ENCODE measurements around the gene RNF182. TPM values are rescaled to one million over a fixed set of nuclear protein-coding genes. Genes with fewer than 3 reads are reported as not detected.
A peak's percentile ranks its signal among the peaks of the same experiment; 100 is the strongest.
"Not testable (repeated sequence)": the region's sequence is repeated elsewhere in the genome, so short reads cannot be mapped to it uniquely, and the experiment has no call there.

RNF182 gene
- total RNA-seq (2014; rRNA removed; shearing (Covaris generic)) = 6.3 and 8.2 TPM in 2 replicates
- polyA plus RNA-seq (2015; cell fraction: cytosol; rRNA removed) = 10.1 and 15.4 TPM in 2 replicates
- polyA plus RNA-seq (2015; cell fraction: nucleus; rRNA removed) = 5.3 and 5.8 TPM in 2 replicates

- peak; percentile 12 for DNase-seq (ENCODE audit: low read depth)
These were observed at the start of gene RNF182 for GRCh38 chr6:13924949-13925881. Gene RNF182, plus strand, starts transcription at chr6:13924952. Its CDS starts 52,168 bp downstream, at chr6:13977120.

GRCh38 chr6:13877051-13877450 is 47.7 kb upstream of the RNF182 start:
- DNase-seq (ENCODE audit: low read depth) = no peak

- not testable (repeated sequence) for DNase-seq (ENCODE audit: low read depth)
These were observed 44.6 kb upstream of the RNF182 start for GRCh38 chr6:13880061-13880663.

- no peak for DNase-seq (ENCODE audit: low read depth)
These were observed 43.1 kb upstream of the RNF182 start for GRCh38 chr6:13881621-13882165.

GRCh38 chr6:13883966-13884365 is 40.8 kb upstream of the RNF182 start:
- no peak for DNase-seq (ENCODE audit: low read depth)

- DNase-seq (ENCODE audit: low read depth) = no peak
These were observed 40.4 kb upstream of the RNF182 start for GRCh38 chr6:13884397-13884796.

GRCh38 chr6:13885601-13886000 is 39.2 kb upstream of the RNF182 start:
- no peak for DNase-seq (ENCODE audit: low read depth)

- no peak for DNase-seq (ENCODE audit: low read depth)
These were observed 37.8 kb upstream of the RNF182 start for GRCh38 chr6:13886949-13887348.

GRCh38 chr6:13892017-13892645 is 32.6 kb upstream of the RNF182 start:
- DNase-seq (ENCODE audit: low read depth) = no peak

- no peak for DNase-seq (ENCODE audit: low read depth)
These were observed 21.8 kb upstream of the RNF182 start for GRCh38 chr6:13902922-13903321.

GRCh38 chr6:13903364-13903763 is 21.4 kb upstream of the RNF182 start:
- DNase-seq (ENCODE audit: low read depth) = no peak

GRCh38 chr6:13907001-13907350 is 17.8 kb upstream of the RNF182 start:
- no peak for DNase-seq (ENCODE audit: low read depth)

GRCh38 chr6:13907614-13908215 is 17.0 kb upstream of the RNF182 start:
- no peak for DNase-seq (ENCODE audit: low read depth)

GRCh38 chr6:13908955-13909381 is 15.8 kb upstream of the RNF182 start:
- DNase-seq (ENCODE audit: low read depth) = peak; percentile 55

- no peak for DNase-seq (ENCODE audit: low read depth)
These were observed 14.3 kb upstream of the RNF182 start for GRCh38 chr6:13910443-13910842.

- no peak for DNase-seq (ENCODE audit: low read depth)
These were observed 13.4 kb upstream of the RNF182 start for GRCh38 chr6:13911337-13911736.

- DNase-seq (ENCODE audit: low read depth) = no peak
These were observed 11.3 kb upstream of the RNF182 start for GRCh38 chr6:13913226-13914001.

- peak; percentile 53 for DNase-seq (ENCODE audit: low read depth)
These were observed 10.4 kb upstream of the RNF182 start for GRCh38 chr6:13914351-13914750.

GRCh38 chr6:13915561-13916229 is 9.1 kb upstream of the RNF182 start:
- no peak for DNase-seq (ENCODE audit: low read depth)

Data from HT1080 (cell line).